NT2/D1 (cell line): ENCODE results near the gene CACNG4.

Experiments used
- DNase-seq: peaks from one replicate; pipeline ENCODE4 v3.0.0-alpha.2; 2011; ENCODE audit warnings: low read depth, low spot score
- H3K27me3 ChIP-seq: 2 replicates; pipeline ENCODE4 v1.6.0; 2011; ENCODE audit warnings: mild to moderate bottlenecking; ENCODE audit not compliant: insufficient read length, insufficient read depth
- H3K36me3 ChIP-seq: 2 replicates; pipeline ENCODE4 v1.6.1; 2011; ENCODE audit warnings: mild to moderate bottlenecking, low read length, mixed read lengths; ENCODE audit not compliant: insufficient read depth, insufficient read length
- H3K4me1 ChIP-seq: 2 replicates; pipeline ENCODE4 v1.5.1; 2011; ENCODE audit not compliant: insufficient read depth, insufficient read length
- H3K4me3 ChIP-seq: 2 replicates; pipeline ENCODE4 v1.5.1; 2011; ENCODE audit warnings: low read depth; ENCODE audit not compliant: insufficient read length
- H3K9ac ChIP-seq: 2 replicates; pipeline ENCODE4 v1.6.0; 2011; ENCODE audit warnings: low read depth; ENCODE audit not compliant: insufficient read length
- H3K9me3 ChIP-seq: 2 replicates; pipeline ENCODE4 v1.5.1; 2011; ENCODE audit warnings: mild to moderate bottlenecking, low read length; ENCODE audit not compliant: insufficient read depth
- SUZ12 ChIP-seq: IDR thresholded peaks from 2 replicates; pipeline ENCODE4 v1.6.1; 2011; ENCODE audit not compliant: insufficient read length, insufficient read depth; ENCODE audit errors: extremely low read depth
- YY1 ChIP-seq: IDR thresholded peaks from 2 replicates; pipeline ENCODE4 v1.6.1; 2011; ENCODE audit not compliant: insufficient read length, insufficient read depth
- ZNF274 ChIP-seq: IDR thresholded peaks from 2 replicates; pipeline ENCODE4 v1.6.1; 2011; ENCODE audit warnings: mild to moderate bottlenecking, low read depth, low read length

Gene CACNG4

DNA sequence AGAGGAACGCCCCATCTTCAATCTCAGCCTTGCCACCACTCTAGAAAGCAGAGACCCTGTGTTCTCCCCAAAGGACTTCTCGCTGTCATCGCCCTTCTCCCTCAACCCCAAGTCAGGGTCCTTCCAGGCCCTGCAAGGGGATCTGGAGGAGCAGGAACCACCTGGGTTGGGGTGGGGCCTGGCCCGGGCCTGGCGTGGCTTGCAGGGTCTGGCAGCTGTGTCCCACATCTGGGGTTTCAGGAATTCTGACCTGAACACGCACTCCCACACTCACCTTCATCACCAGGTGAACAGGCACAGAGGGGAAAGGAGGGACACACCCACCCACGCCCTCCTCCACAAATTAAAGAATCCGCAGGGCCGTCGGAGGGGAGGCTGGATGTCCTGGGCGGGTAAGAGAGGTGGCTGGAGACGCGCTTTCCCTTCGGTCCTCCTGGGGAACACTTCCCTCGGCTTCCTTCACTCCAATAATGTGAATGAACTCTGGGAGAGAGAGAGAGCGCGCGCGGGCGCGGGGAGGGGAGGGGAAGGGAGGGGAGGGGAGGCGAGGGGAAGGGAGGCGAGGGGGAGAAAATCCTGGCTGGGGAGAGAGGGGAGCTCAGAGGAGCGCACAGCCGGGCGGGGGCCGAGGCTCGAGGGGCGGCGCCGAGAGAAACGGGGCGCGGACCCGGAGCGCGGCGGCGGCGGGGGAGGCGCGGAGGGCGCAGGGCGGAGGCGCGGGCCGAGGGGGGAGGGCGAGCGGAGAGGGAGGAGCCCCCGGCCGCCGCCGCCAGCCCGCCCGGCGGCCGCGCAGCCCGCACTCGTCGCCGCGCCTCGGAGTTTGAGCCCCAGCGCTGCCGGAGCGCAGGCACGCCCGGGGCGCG lies at the start of gene CACNG4:
Gene CACNG4 (plus strand): TSS at position 799 of the 863 bp plus-strand sequence. CDS start 205 bp downstream, outside the sequence.
- TF ChIP-seq SUZ12 (no peak), ZNF274 (no peak), YY1 (no peak)
- Histone ChIP-seq H3K4me1 (peaks cover 22% of the 10 kb centered on the region), H3K36me3 (peaks cover 21% of the 10 kb centered on the region), H3K9ac (peak within 1 kb of the TSS; percentile 84), H3K9me3 (no peaks in the 10 kb centered on the region), H3K27me3 (peaks cover 38% of the 10 kb centered on the region), H3K4me3 (peak within 1 kb of the TSS; percentile 77)
- no peak for DNase-seq

DNA sequence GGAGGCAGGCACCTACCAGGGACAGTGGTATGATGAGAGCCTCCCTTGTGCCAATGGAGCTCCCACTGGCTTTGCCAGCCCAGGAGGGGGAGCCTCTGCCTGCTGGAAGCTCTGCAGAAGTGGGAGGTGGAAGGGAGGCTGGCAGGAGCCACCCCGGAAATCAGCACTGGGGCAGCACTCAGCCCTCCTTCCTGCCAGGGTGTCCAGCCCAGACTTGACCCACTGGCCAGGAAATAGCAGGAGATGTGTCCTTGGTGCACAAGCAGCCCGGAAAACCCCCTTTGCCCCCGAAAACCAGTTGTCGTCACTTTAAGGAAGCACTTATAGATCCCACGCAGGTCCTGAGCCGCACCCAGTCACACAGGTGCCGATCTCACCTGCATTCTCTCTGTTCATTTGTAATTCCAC lies 49.3 kb upstream of the CACNG4 start:
- no peak overlapping the region for H3K4me3 ChIP-seq
- H3K9me3 ChIP-seq: no peaks in the 10 kb centered on the region
- no peaks in the 10 kb centered on the region for H3K27me3 ChIP-seq
- no peak overlapping the region for H3K9ac ChIP-seq
- no peak for DNase-seq
- no peaks in the 10 kb centered on the region for H3K36me3 ChIP-seq
- peaks cover 4% of the 10 kb centered on the region for H3K4me1 ChIP-seq
- TF ChIP-seq SUZ12 (no peak), ZNF274 (no peak), YY1 (no peak)

DNA sequence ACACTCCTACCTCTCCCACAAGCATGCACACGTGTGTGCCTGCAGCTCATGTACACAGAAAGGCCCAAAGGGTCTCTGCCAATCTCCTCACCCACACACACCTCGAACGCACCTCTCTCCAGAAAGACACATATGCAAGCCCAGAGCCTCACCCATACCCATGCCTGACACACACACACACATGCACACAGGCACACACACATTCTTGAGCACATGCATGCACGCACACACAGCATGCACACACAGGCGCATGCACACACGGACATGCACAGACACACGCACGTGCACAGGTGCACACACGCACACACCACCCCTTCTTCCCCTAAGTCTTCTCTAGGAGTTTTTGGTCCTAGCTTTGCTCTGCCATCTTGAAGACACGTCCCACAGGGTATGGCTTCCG lies 48.7 kb upstream of the CACNG4 start:
- Histone ChIP-seq H3K36me3 (no peaks in the 10 kb centered on the region), H3K9me3 (no peaks in the 10 kb centered on the region), H3K9ac (no peak overlapping the region), H3K4me3 (no peak overlapping the region), H3K27me3 (no peaks in the 10 kb centered on the region), H3K4me1 (peaks cover 4% of the 10 kb centered on the region)
- no peak for TF ChIP-seq ZNF274
- TF ChIP-seq SUZ12: no peak
- no peak for TF ChIP-seq YY1
- DNase-seq: no peak

DNA sequence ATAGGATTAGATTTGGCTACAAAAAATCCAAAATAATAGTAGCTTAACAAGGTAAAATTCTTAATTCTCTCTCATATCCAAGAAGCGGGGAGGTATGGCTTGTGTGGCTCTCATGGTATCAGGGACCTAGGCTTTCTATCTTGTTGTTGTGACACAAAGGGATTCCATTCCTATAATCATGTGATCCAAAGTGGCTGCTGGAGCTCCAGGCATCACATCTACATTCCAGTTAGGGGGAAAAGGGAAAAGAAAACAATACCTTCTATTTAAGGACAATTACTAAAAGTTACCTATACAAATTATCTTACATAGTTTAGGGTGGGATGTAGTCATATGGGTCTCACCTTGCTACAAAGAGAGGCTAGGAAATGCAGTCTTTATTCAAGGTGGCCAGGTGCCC lies 47.6 kb upstream of the CACNG4 start:
- no peak overlapping the region for H3K4me3 ChIP-seq

DNA sequence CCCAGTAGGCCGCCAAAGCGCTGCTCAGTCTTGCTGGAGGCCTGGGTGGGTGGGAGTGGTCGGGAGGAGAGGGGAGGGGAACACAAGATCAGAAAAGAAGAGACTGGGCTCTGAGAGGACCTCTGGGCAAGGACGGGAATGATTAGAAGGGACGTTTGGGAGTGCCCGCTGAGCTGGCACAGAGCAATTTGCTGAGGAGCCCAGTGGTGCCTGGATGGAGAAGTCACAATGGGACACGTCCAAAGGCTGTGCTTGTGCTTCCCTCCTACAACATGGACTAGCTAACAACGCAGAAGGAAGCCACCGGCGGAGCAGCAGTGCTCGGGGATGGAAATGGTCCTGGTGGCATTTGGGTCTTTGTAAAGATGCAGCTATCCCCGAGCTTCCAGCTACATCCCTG lies 45.6 kb upstream of the CACNG4 start:
- TF ChIP-seq SUZ12 (no peak), YY1 (no peak), ZNF274 (no peak)

More for the DNA sequence above, 47.6 kb upstream of the CACNG4 start:
- Histone ChIP-seq H3K9ac (no peak overlapping the region), H3K4me1 (peaks cover 4% of the 10 kb centered on the region), H3K36me3 (no peaks in the 10 kb centered on the region), H3K9me3 (no peaks in the 10 kb centered on the region; the same call in 1 of the 2 replicates), H3K27me3 (no peaks in the 10 kb centered on the region)
- no peak for TF ChIP-seq ZNF274
- TF ChIP-seq YY1: no peak
- no peak for DNase-seq

DNA sequence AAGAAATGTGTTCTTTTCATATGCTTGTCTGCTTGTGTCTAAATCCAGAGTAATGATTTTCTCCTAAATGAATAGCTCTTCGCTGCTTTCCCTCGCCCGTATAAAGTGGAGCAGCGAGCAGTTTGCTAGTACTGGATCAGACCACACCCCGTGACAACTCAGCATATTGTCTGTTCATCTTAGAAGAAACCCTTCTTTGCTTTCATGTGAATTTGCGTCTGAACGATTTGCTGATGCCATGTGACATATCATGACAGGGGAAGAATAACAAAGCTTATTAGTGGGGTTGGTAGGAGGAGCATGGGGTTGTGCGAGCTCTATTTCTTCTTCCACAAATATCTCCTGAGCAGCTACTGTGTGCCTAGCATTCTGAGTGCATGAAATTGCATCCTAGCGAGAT lies 44.1 kb upstream of the CACNG4 start:
- Histone ChIP-seq H3K4me1 (no peaks in the 10 kb centered on the region), H3K9ac (no peak overlapping the region), H3K4me3 (no peak overlapping the region), H3K9me3 (no peaks in the 10 kb centered on the region; the same call in 1 of the 2 replicates), H3K27me3 (no peaks in the 10 kb centered on the region), H3K36me3 (no peaks in the 10 kb centered on the region)
- DNase-seq: no peak
- TF ChIP-seq SUZ12: no peak

More for the DNA sequence above, 45.6 kb upstream of the CACNG4 start:
- Histone ChIP-seq H3K9me3 (no peaks in the 10 kb centered on the region; the same call in 1 of the 2 replicates), H3K4me3 (no peak overlapping the region), H3K27me3 (no peaks in the 10 kb centered on the region), H3K9ac (no peak overlapping the region), H3K36me3 (no peaks in the 10 kb centered on the region), H3K4me1 (peaks cover 4% of the 10 kb centered on the region)
- DNase-seq: no peak

DNA sequence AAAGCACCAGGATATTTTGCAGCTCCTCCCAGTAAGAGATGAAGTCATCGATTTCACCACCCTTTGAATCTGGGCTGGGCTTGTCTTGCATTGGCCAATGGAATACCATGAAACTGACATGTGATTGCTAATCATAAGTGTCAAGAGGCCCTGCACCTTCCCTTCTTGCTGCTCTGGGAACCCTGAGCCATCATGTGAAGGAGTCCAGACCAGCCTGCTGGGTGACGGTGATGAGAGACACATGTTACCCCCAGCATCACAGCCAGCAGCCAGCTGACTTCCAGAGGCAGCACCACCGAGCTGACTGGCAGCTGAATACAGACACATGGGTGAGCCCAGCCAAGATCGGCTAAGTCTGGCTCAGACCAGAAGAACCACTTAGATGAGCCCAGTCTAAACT lies 43.6 kb upstream of the CACNG4 start:
- no peaks in the 10 kb centered on the region for H3K36me3 ChIP-seq
- H3K27me3 ChIP-seq: no peaks in the 10 kb centered on the region
- H3K4me3 ChIP-seq: no peak overlapping the region
- H3K4me1 ChIP-seq: no peaks in the 10 kb centered on the region
- DNase-seq: no peak
- TF ChIP-seq ZNF274 (no peak), YY1 (no peak), SUZ12 (no peak)
- H3K9ac ChIP-seq: no peak overlapping the region
- H3K9me3 ChIP-seq: no peaks in the 10 kb centered on the region; the same call in 1 of the 2 replicates

DNA sequence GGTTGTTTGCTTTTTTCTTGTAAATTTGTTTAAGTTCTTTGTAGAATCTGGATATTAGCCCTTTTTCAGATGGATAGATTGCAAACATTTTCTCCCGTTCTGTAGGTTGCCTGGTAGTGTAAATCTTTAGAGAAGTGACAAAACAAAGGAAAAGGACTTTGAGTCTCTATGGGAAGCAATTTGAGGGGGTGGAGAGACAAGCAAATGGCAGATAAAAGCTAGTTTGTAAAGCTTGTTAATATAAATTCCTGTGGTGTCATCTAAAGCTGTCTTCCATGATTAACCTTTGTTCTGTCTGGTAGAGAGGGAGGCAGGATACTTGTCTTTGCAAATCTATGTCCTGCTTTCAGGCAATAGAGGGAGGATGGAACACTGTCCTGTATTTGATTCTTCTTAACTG lies 40.6 kb upstream of the CACNG4 start:
- no peaks in the 10 kb centered on the region for H3K27me3 ChIP-seq
- H3K36me3 ChIP-seq: no peaks in the 10 kb centered on the region
- no peak for DNase-seq
- no peak overlapping the region for H3K4me3 ChIP-seq
- H3K9ac ChIP-seq: no peak overlapping the region
- H3K9me3 ChIP-seq: no peaks in the 10 kb centered on the region; the same call in 1 of the 2 replicates
- TF ChIP-seq YY1: no peak
- no peak for TF ChIP-seq ZNF274
- TF ChIP-seq SUZ12: no peak
- H3K4me1 ChIP-seq: no peaks in the 10 kb centered on the region
